ENCODE measurements around the gene ADCY5.

DNA sequence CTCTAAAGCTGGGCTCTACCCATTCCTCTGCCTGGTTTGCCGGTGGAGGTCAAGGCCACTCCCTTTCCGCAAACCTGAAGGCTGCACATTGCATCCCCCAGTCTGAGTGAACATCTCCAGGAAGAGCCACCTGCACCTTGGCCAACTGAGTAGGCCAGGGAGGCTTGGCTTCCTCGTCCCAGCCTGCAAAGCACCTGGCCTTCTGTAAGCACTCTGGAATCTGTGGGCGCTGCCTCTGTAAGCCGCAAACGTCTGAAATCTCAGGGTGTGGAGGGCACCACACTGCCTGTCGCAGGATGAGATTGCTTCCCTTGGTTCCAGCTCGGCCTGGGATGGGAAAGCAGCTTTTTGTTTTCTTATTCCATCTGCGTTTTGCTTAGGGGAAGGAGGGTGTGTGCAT is 165.8 kb downstream of the ADCY5 start:
- TF ChIP-seq CTCF (IDR thresholded peaks at IDR 0.05 in 8 of 11, conservative IDR thresholded peaks at IDR 0.05 in 3 of 11) (no peak), POLR2A (IDR thresholded peaks at IDR 0.05) (no peak), POLR2AphosphoS5 (IDR thresholded peaks at IDR 0.05) (no peak)

Measured in spleen (tissue), 7 donors.